NOMO-1 treated with DMSO at 0.1 percent for 48 hours (cell line): ENCODE results near the gene APBB2.

ENCODE experiments used
- DNase-seq: peaks from one replicate; lab custom pipeline; 2025; ENCODE audit not compliant: unreplicated experiment; lab: John Stamatoyannopoulos, UW

APBB2 gene

GRCh38 chr4:40789771-40790170, 424.6 kb downstream of the APBB2 start:
- DNase-seq, result no peak

GRCh38 chr4:40789031-40789430, 425.3 kb downstream of the APBB2 start:
- peak; percentile 23 for DNase-seq

- DNase-seq, result no peak
Measured at GRCh38 chr4:40788331-40788730, 426.0 kb downstream of the APBB2 start.

- no peak for DNase-seq
Measured at GRCh38 chr4:40785727-40786126, 428.6 kb downstream of the APBB2 start.

GRCh38 chr4:40782876-40783275, 431.5 kb downstream of the APBB2 start:
- no peak for DNase-seq

GRCh38 chr4:40778090-40778489, 436.3 kb downstream of the APBB2 start:
- no peak for DNase-seq

- no peak for DNase-seq
Measured at GRCh38 chr4:40769266-40769665, 445.1 kb downstream of the APBB2 start.

GRCh38 chr4:40763228-40763716, 451.1 kb downstream of the APBB2 start:
- DNase-seq, result peak; percentile 58
